H1 (cell line): ENCODE results near the gene RAD51C. TPM values are rescaled to one million over a fixed set of nuclear protein-coding genes. Genes with fewer than 3 reads are reported as not detected.

Experiments used
- CTCF ChIA-PET: fragments of 300-600 bp; sonication (Branson Sonifier 250); formaldehyde crosslinking; loops from one replicate; lab custom pipeline; 2021; ENCODE audit not compliant: partially characterized antibody; lab: Charles Lee
- POLR2A ChIA-PET: fragments of 300-600 bp; sonication (Branson Sonifier 250); formaldehyde crosslinking; loops from one replicate; lab custom pipeline; 2021; ENCODE audit warnings: inconsistent platforms; ENCODE audit not compliant: partially characterized antibody; lab: Charles Lee
- DNase-seq, 2 experiments: peaks; one replicate each; pipeline versions ENCODE4 v3.0.0 to v3.0.0-alpha.2; 2010 to 2022; ENCODE audit warnings: low spot score in 2 of 2, low read depth in 1 of 2, mixed read lengths in 1 of 2
- FAIRE-seq: peaks from 2 replicates; lab custom pipeline; 2011; peaks lifted over from hg19 to GRCh38; lab: Jason Lieb, UNC
- H2AFZ ChIP-seq: 2 replicates; pipeline ENCODE4 v1.8.1; 2012; ENCODE audit warnings: low read length, inconsistent platforms
- H2AK5ac ChIP-seq: 2 replicates; pipeline ENCODE4 v1.6.1; 2013; ENCODE audit warnings: low read depth, low read length
- H2BK120ac ChIP-seq: replicated peaks from 2 replicates; pipeline ENCODE3; 2013; ENCODE audit warnings: low read depth, low read length, inconsistent platforms
- H2BK12ac ChIP-seq: 2 replicates; pipeline ENCODE4 v1.6.1; 2013; ENCODE audit warnings: low read depth, low read length
- H2BK15ac ChIP-seq: 2 replicates; pipeline ENCODE4 v1.6.1; 2013; ENCODE audit warnings: low read length
- H2BK20ac ChIP-seq: 2 replicates; pipeline ENCODE4 v1.6.1; 2013; ENCODE audit warnings: low read length
- H2BK5ac ChIP-seq: 2 replicates; pipeline ENCODE4 v1.6.1; 2013; ENCODE audit warnings: low read depth, low read length
- H3K14ac ChIP-seq: 2 replicates; pipeline ENCODE4 v1.6.1; 2013; ENCODE audit warnings: inconsistent platforms; ENCODE audit not compliant: insufficient read length
- H3K18ac ChIP-seq: 2 replicates; pipeline ENCODE4 v1.6.1; 2013; ENCODE audit warnings: low read length; ENCODE audit errors: extremely low read depth
- H3K23ac ChIP-seq: 2 replicates; pipeline ENCODE4 v1.6.1; 2013; ENCODE audit warnings: inconsistent platforms; ENCODE audit not compliant: insufficient read length
- H3K23me2 ChIP-seq: 2 replicates; pipeline ENCODE4 v1.6.1; 2013; ENCODE audit warnings: low read depth, low read length
- H3K27ac ChIP-seq: 2 replicates; pipeline ENCODE4 v1.6.1; 2011; ENCODE audit warnings: low read depth, low read length, inconsistent platforms
- H3K27me3 ChIP-seq, 4 experiments: replicated peaks in 1 of 4; 1 replicate in 1 of 4; 2 replicates in 3 of 4; pipeline versions ENCODE4 v1.6.1 to v1.8.1; 2011 to 2013; ENCODE audit warnings: low read length in 3 of 4, mild to moderate bottlenecking in 3 of 4, inconsistent platforms in 2 of 4, mixed read lengths in 2 of 4, moderate library complexity in 1 of 4; ENCODE audit not compliant: control insufficient read depth in 3 of 4, insufficient read depth in 3 of 4; ENCODE audit errors: extremely low read depth in 1 of 4
- H3K36me3 ChIP-seq, 4 experiments: 2 replicates each; pipeline versions ENCODE4 v1.6.1 to v1.8.1; 2011 to 2013; ENCODE audit warnings: mild to moderate bottlenecking in 4 of 4, low read length in 3 of 4, moderate library complexity in 2 of 4, control low read depth in 1 of 4, inconsistent platforms in 1 of 4; ENCODE audit not compliant: insufficient read depth in 4 of 4, control insufficient read depth in 2 of 4
- H3K4ac ChIP-seq: replicated peaks from 2 replicates; pipeline ENCODE3; 2013; ENCODE audit warnings: low read length, low read depth, mixed read lengths, inconsistent platforms; ENCODE audit not compliant: insufficient read length
- H3K4me1 ChIP-seq, 4 experiments: replicated peaks in 1 of 4; 1 replicate in 1 of 4; 2 replicates in 3 of 4; pipeline versions ENCODE4 v1.6.1 to v1.8.1; 2011 to 2013; ENCODE audit warnings: low read length in 3 of 4, inconsistent platforms in 2 of 4, mixed read lengths in 1 of 4; ENCODE audit not compliant: insufficient read depth in 4 of 4, control insufficient read depth in 3 of 4
- H3K4me2 ChIP-seq, 2 experiments: 2 replicates each; pipeline versions ENCODE4 v1.6.1 to v1.8.1; 2011 to 2013; ENCODE audit warnings: low read depth in 2 of 2, low read length in 2 of 2, control low read depth in 1 of 2, inconsistent platforms in 1 of 2, mild to moderate bottlenecking in 1 of 2; ENCODE audit not compliant: insufficient read depth in 1 of 2
- H3K4me3 ChIP-seq, 4 experiments: fragments of 200-600, 300-600 bp in 1 of 4; sonication (generic), shearing (Covaris generic), sonication (Bioruptor Twin) in 1 of 4; 2 replicates each; pipeline versions ENCODE4 v1.5.1 to v1.8.1; 2011 to 2016; ENCODE audit warnings: low read length in 4 of 4, low read depth in 3 of 4, control low read depth in 2 of 4, inconsistent platforms in 2 of 4, mild to moderate bottlenecking in 2 of 4, mixed read lengths in 1 of 4, moderate library complexity in 1 of 4; ENCODE audit not compliant: insufficient read depth in 2 of 4; ENCODE audit errors: extremely low read depth in 1 of 4
- H3K56ac ChIP-seq: replicated peaks from 2 replicates; pipeline ENCODE3; 2013; ENCODE audit warnings: low read depth, mild to moderate bottlenecking, mixed read lengths, low read length, inconsistent platforms; ENCODE audit not compliant: insufficient read length
- H3K79me1 ChIP-seq: 2 replicates; pipeline ENCODE4 v1.6.1; 2013; ENCODE audit warnings: low read depth, low read length, control low read depth
- H3K79me2 ChIP-seq, 2 experiments: 2 replicates each; pipeline versions ENCODE4 v1.6.1 to v1.8.1; 2012 to 2013; ENCODE audit warnings: low read length in 2 of 2, mild to moderate bottlenecking in 2 of 2, inconsistent platforms in 1 of 2; ENCODE audit not compliant: insufficient read depth in 2 of 2, control insufficient read depth in 1 of 2
- H3K9ac ChIP-seq, 4 experiments: replicated peaks in 1 of 4; 1 replicate in 1 of 4; 2 replicates in 3 of 4; pipeline versions ENCODE4 v1.6.1 to v1.8.1; 2011 to 2013; ENCODE audit warnings: low read depth in 3 of 4, low read length in 3 of 4, control low read depth in 2 of 4, mild to moderate bottlenecking in 2 of 4, moderate library complexity in 2 of 4, inconsistent platforms in 1 of 4; ENCODE audit errors: extremely low read depth in 1 of 4
- H3K9me3 ChIP-seq, 2 experiments: 2 replicates each; pipeline versions ENCODE4 v1.6.1 to v1.8.1; 2012 to 2013; ENCODE audit warnings: mild to moderate bottlenecking in 2 of 2, moderate library complexity in 2 of 2, control low read depth in 1 of 2, inconsistent platforms in 1 of 2, low read depth in 1 of 2, low read length in 1 of 2, mixed read lengths in 1 of 2; ENCODE audit not compliant: insufficient read depth in 2 of 2
- H4K20me1 ChIP-seq, 2 experiments: replicated peaks in 1 of 2; 2 replicates each; pipeline versions ENCODE3 to v1.8.1; 2011 to 2013; ENCODE audit warnings: inconsistent platforms in 2 of 2, low read length in 2 of 2, mild to moderate bottlenecking in 1 of 2; ENCODE audit not compliant: insufficient read depth in 2 of 2, control insufficient read depth in 1 of 2
- H4K5ac ChIP-seq: 2 replicates; pipeline ENCODE4 v1.6.1; 2013; ENCODE audit warnings: low read length, low read depth, mixed read lengths, inconsistent platforms; ENCODE audit not compliant: insufficient read length
- H4K8ac ChIP-seq: 2 replicates; pipeline ENCODE4 v1.8.0; 2013; ENCODE audit warnings: mild to moderate bottlenecking, moderate library complexity, low read length, inconsistent platforms; ENCODE audit not compliant: insufficient read depth; ENCODE audit errors: extremely low read depth
- H4K91ac ChIP-seq: replicated peaks from 2 replicates; pipeline ENCODE3; 2013; ENCODE audit warnings: low read length, mixed read lengths, inconsistent platforms; ENCODE audit not compliant: insufficient read length
- KDM5A ChIP-seq: fragments of 200-600 bp; IDR thresholded peaks from 2 replicates; pipeline ENCODE4 v1.7.1; 2012; ENCODE audit warnings: mild to moderate bottlenecking, low read length, inconsistent platforms, mixed read lengths
- WGBS, 2 experiments: shearing (Covaris generic) in 1 of 2; methylation state at CpG; one replicate each; pipeline versions ENCODE4 v1.1.6 to v1.1.7; 2013 to 2015; ENCODE audit warnings: low lambda C conversion rate in 2 of 2, mixed read lengths in 2 of 2, inconsistent platforms in 1 of 2, low coverage in 1 of 2, missing lambda C conversion rate in 1 of 2; ENCODE audit not compliant: insufficient replicate concordance in 2 of 2, insufficient coverage in 1 of 2, insufficient read length in 1 of 2; ENCODE audit errors: extremely low coverage in 1 of 2, missing lambda C conversion rate in 1 of 2; 5-methylcytosine and 5-hydroxymethylcytosine counted together
- polyA plus RNA-seq, 7 experiments: library from polyadenylated mRNA; depleted of rRNA in 3 of 7; stranded (reverse) in 5 of 7; unstranded in 2 of 7; fragments of >200 nt in 5 of 7; fragments of 200-250 nt in 2 of 7; gene quantifications; 1 replicate in 5 of 7; 2 replicates in 1 of 7; 4 replicates in 1 of 7; pipeline versions ENCODE4 v1.2.1 to v1.2.3, GENCODE V29; 2011 to 2013; ENCODE audit warnings: missing spikeins in 2 of 7, mixed read lengths in 2 of 7
- total RNA-seq: library from RNA; stranded (reverse); fragmentation: NEBNext Ultra II Directional; extraction: Animal tissue kit (Norgen Biotek cat#: 25700); gene quantifications from 2 replicates; pipeline ENCODE4 v1.2.1, GENCODE V29; 2021

Gene RAD51C
- total and polyA plus RNA-seq, 2 of the 8 experiments (the other 6 are each of a cell fraction or from before 2014, with no cell fraction given): 10.4 to 21.7 TPM

DNA sequence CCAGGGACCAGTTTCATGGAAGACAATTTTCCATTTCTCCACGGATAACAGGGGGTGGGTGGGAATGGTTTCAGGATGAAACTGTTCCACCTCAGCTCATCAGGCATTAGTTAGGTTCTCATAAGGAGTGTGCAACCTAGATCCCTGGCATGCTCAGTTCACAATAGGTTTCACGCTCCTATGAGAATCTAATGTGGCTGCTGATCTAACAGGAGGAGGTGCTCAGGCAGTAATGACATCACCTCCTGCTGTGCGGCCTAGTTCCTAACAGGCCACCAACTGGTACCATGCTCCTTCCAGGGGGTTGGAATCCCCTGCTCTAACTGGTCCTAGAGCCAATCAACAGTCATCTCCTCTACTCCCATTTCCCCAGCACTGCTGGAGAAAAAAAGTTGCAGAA lies 20.4 kb upstream of the RAD51C start:
- H2AK5ac ChIP-seq: no peak overlapping the region
- no peak overlapping the region for H4K8ac ChIP-seq
- H3K23me2 ChIP-seq: no peaks in the 10 kb centered on the region
- H4K5ac ChIP-seq: no peak overlapping the region
- H3K4me1 ChIP-seq: peaks cover 0 to 4% (median 1%) of the 10 kb centered on the region in 4 experiments; a peak in 1 of 7 replicates
- H2BK120ac ChIP-seq: no peak overlapping the region
- H2BK20ac ChIP-seq: no peak overlapping the region
- no peak overlapping the region for H3K9ac ChIP-seq
- no peak for DNase-seq
- H3K4me2 ChIP-seq: no peak overlapping the region
- no peaks in the 10 kb centered on the region for H4K20me1 ChIP-seq
- peak overlapping the region; percentile 20; the same call in 1 of the 2 replicates for H2AFZ ChIP-seq
- H3K14ac ChIP-seq: no peak overlapping the region
- H3K4ac ChIP-seq: no peak overlapping the region
- no peak overlapping the region for H4K91ac ChIP-seq
- H2BK15ac ChIP-seq: no peak overlapping the region
- FAIRE-seq: no peak
- H2BK5ac ChIP-seq: no peak overlapping the region
- no peak overlapping the region for H3K23ac ChIP-seq
- no peak overlapping the region for H2BK12ac ChIP-seq
- no peak overlapping the region for H3K4me3 ChIP-seq
- no peaks in the 10 kb centered on the region for H3K79me1 ChIP-seq
- H3K18ac ChIP-seq: no peak overlapping the region
- H3K9me3 ChIP-seq: no peaks in the 10 kb centered on the region
- H3K79me2 ChIP-seq: no peaks in the 10 kb centered on the region
- H3K27me3 ChIP-seq: no peaks in the 10 kb centered on the region
- ChIA-PET CTCF (interaction anchor here (0.9 kb wide), 1 partner anchor 29 kb away, joined by 4 read pairs; no protein-coding TSS in a partner anchor), POLR2A (interaction anchor here (12.3 kb wide), 1 partner anchor 12 kb away, joined by 96 read pairs; no protein-coding TSS in a partner anchor)
- no peak overlapping the region for H3K27ac ChIP-seq
- H3K56ac ChIP-seq: no peak overlapping the region
- H3K36me3 ChIP-seq: no peaks in the 10 kb centered on the region
- 88% methylated on average over 3 of the region's 3 CpGs; no CpG with 5 or more reads in 1 of the 2 experiments for WGBS, 2 experiments
- no peak for TF ChIP-seq KDM5A
